Endometrial microvascular endothelial cells (primary cell): ENCODE results near the gene UBASH3A. TPM values are rescaled to one million over a fixed set of nuclear protein-coding genes. Genes with fewer than 3 reads are reported as not detected.

Source experiments
- in situ Hi-C: cut with HindIII; loops from 2 replicates; pipeline ENCODE4 v1.10.0; 2017; ENCODE audit warnings: low sequenced_read_pairs, low pct_unique_long_range_greater_than_20kb; ENCODE audit errors: inconsistent ontology term
- total RNA-seq: library from RNA; depleted of rRNA; stranded (reverse); fragments of >200 nt; gene quantifications from one replicate; pipeline ENCODE4 v1.2.3, GENCODE V29; 2015; ENCODE audit errors: inconsistent ontology term

UBASH3A gene
- total RNA-seq, 1 donor from 2014 or later, result not detected

- in situ Hi-C loops, result no loop called here
Observed at GRCh38 chr21:42471716-42472330, 68.1 kb downstream of the UBASH3A start.

- in situ Hi-C loops, result no loop called here
Observed at GRCh38 chr21:42472521-42472920, 68.8 kb downstream of the UBASH3A start.

- in situ Hi-C loops, result no loop called here
Observed at GRCh38 chr21:42473498-42474042, 69.9 kb downstream of the UBASH3A start.

- in situ Hi-C loops, result no loop called here
Observed at GRCh38 chr21:42474043-42474831, 70.5 kb downstream of the UBASH3A start.

GRCh38 chr21:42475036-42475435 lies 71.3 kb downstream of the UBASH3A start:
- in situ Hi-C loops, result no loop called here

GRCh38 chr21:42475526-42476387 lies 72.1 kb downstream of the UBASH3A start:
- in situ Hi-C loops, result no loop called here

GRCh38 chr21:42476388-42477331 lies 73.0 kb downstream of the UBASH3A start:
- in situ Hi-C loops, result no loop called here

GRCh38 chr21:42478504-42478903 lies 74.8 kb downstream of the UBASH3A start:
- in situ Hi-C loops, result no loop called here

GRCh38 chr21:42479582-42479981 lies 75.9 kb downstream of the UBASH3A start:
- in situ Hi-C loops, result no loop called here

- in situ Hi-C loops, result no loop called here
Observed at GRCh38 chr21:42480736-42481135, 77.0 kb downstream of the UBASH3A start.

GRCh38 chr21:42481169-42481568 lies 77.5 kb downstream of the UBASH3A start:
- in situ Hi-C loops, result no loop called here

GRCh38 chr21:42484966-42485365 lies 81.3 kb downstream of the UBASH3A start:
- in situ Hi-C loops, result no loop called here

GRCh38 chr21:42486072-42486471 lies 82.4 kb downstream of the UBASH3A start:
- in situ Hi-C loops, result no loop called here

GRCh38 chr21:42486531-42486930 lies 82.8 kb downstream of the UBASH3A start:
- in situ Hi-C loops, result no loop called here

GRCh38 chr21:42489006-42489563 lies 85.4 kb downstream of the UBASH3A start:
- in situ Hi-C loops, result no loop called here

GRCh38 chr21:42489991-42490390 lies 86.3 kb downstream of the UBASH3A start:
- in situ Hi-C loops, result no loop called here

GRCh38 chr21:42490720-42491119 lies 87.0 kb downstream of the UBASH3A start:
- in situ Hi-C loops, result no loop called here

GRCh38 chr21:42491328-42491727 lies 87.6 kb downstream of the UBASH3A start:
- in situ Hi-C loops, result no loop called here
